ENCODE results near the gene G0S2. TPM values are rescaled to one million over a fixed set of nuclear protein-coding genes. Genes with fewer than 3 reads are reported as not detected.

The G0S2 gene
- total and polyA plus RNA-seq, 9 of the 15 experiments (the other 6 are each of a cell fraction or from before 2014, with no cell fraction given), result 0.18 to 65.6 (median 11.4) TPM

DNA sequence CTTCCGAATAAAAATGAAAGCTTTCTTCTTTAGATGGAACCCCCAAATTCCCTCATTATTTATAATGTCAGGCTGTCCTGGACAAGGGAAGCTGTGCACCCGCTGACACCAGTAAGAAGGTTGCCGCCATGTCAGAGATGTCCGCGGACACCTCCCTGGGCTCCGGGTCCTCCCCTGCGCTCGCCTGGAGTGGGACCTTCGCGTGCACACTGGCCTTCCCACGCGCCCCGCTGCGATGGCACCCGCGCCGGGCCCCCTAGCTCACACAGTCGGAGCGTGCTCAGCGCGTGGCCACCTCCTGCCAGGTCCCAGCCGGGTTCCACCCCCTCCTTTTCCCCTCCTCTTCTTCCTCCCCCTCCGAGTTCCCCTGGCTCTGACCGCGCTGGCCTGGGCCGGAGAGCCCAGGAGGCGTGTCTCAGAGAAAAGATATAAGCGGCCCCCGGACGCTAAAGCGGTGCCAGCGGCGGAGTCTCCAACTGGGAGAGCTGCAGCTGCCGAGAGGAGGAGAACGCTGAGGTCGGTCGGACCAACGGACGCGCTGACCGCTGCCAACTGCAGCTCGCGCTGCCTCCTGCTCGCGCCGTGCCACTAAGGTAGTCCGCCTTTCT is at the start of gene G0S2 (continued):
- peak; percentile 88 for TF ChIP-seq ZNF431 (CRISPR knock-in tag; IDR thresholded peaks at IDR 0.05)
- TF ChIP-seq, protein P1, sequence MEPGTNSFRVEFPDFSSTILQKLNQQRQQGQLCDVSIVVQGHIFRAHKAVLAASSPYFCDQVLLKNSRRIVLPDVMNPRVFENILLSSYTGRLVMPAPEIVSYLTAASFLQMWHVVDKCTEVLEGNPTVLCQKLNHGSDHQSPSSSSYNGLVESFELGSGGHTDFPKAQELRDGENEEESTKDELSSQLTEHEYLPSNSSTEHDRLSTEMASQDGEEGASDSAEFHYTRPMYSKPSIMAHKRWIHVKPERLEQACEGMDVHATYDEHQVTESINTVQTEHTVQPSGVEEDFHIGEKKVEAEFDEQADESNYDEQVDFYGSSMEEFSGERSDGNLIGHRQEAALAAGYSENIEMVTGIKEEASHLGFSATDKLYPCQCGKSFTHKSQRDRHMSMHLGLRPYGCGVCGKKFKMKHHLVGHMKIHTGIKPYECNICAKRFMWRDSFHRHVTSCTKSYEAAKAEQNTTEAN (CRISPR knock-in tag; IDR thresholded peaks at IDR 0.05), result no peak
- TF ChIP-seq NR1H2 (CRISPR knock-in tag; IDR thresholded peaks at IDR 0.05), result no peak
- 0 out of 2 replicates have a peak, but pooled peaks have one; percentile 13 for TF ChIP-seq ZNF24 (IDR thresholded peaks at IDR 0.05)
- TF ChIP-seq KLF10 (CRISPR knock-in tag; IDR thresholded peaks at IDR 0.05), result no peak
- TF ChIP-seq ETV1 (tag; conservative IDR thresholded peaks at IDR 0.05; ENCODE audit: low read depth), result peak; percentile 82
- TF ChIP-seq RNF2 (IDR thresholded peaks at IDR 0.05), result peak; percentile 81; the same call in 1 of the 2 replicates
- TF ChIP-seq POLR2B (IDR thresholded peaks at IDR 0.05; ENCODE audit: low read depth, partially characterized antibody), result peak; percentile 81
- TF ChIP-seq ZZZ3 (IDR thresholded peaks at IDR 0.05), result no peak
- no peak for TF ChIP-seq ZNF644 (tag; IDR thresholded peaks at IDR 0.05; ENCODE audit: low read depth)
- TF ChIP-seq ZNF699 (CRISPR knock-in tag; IDR thresholded peaks at IDR 0.05; ENCODE audit: insufficient replicate concordance), result no peak
- TF ChIP-seq, protein P2, sequence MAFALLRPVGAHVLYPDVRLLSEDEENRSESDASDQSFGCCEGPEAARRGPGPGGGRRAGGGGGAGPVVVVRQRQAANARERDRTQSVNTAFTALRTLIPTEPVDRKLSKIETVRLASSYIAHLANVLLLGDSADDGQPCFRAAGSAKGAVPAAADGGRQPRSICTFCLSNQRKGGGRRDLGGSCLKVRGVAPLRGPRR (CRISPR knock-in tag; IDR thresholded peaks at IDR 0.05), result no peak
- TF ChIP-seq, protein P3, sequence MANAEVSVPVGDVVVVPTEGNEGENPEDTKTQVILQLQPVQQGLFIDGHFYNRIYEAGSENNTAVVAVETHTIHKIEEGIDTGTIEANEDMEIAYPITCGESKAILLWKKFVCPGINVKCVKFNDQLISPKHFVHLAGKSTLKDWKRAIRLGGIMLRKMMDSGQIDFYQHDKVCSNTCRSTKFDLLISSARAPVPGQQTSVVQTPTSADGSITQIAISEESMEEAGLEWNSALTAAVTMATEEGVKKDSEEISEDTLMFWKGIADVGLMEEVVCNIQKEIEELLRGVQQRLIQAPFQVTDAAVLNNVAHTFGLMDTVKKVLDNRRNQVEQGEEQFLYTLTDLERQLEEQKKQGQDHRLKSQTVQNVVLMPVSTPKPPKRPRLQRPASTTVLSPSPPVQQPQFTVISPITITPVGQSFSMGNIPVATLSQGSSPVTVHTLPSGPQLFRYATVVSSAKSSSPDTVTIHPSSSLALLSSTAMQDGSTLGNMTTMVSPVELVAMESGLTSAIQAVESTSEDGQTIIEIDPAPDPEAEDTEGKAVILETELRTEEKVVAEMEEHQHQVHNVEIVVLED (CRISPR knock-in tag; IDR thresholded peaks at IDR 0.05), result 0 out of 2 replicates have a peak, but pooled peaks have one; percentile 5
- peak; percentile 95 for TF ChIP-seq MYC (IDR thresholded peaks at IDR 0.05; ENCODE audit: low read depth, low read length)
- no peak for TF ChIP-seq MYC (CRISPR knock-in tag; IDR thresholded peaks at IDR 0.05; ENCODE audit: borderline replicate concordance, low read depth)
- TF ChIP-seq CBX2 (IDR thresholded peaks at IDR 0.05; ENCODE audit: insufficient read depth, low read length, poor library complexity, severe bottlenecking), result no peak
- no peak for TF ChIP-seq MIER1 (IDR thresholded peaks at IDR 0.05; ENCODE audit: low read depth)
- TF ChIP-seq EGR1 (conservative IDR thresholded peaks at IDR 0.05), result peak; percentile 35; the same call in 1 of the 2 replicates
- TF ChIP-seq BCL6 (CRISPR knock-in tag; IDR thresholded peaks at IDR 0.05), result no peak
- TF ChIP-seq SP2 (IDR thresholded peaks at IDR 0.05; ENCODE audit: extremely low read depth, low read depth, low read length, poor library complexity, severe bottlenecking), result no peak
- no peak for TF ChIP-seq CREB1 (IDR thresholded peaks at IDR 0.05)
- TF ChIP-seq CREB1 (CRISPR knock-in tag; IDR thresholded peaks at IDR 0.05), result peak; percentile 63
- TF ChIP-seq, protein P4, sequence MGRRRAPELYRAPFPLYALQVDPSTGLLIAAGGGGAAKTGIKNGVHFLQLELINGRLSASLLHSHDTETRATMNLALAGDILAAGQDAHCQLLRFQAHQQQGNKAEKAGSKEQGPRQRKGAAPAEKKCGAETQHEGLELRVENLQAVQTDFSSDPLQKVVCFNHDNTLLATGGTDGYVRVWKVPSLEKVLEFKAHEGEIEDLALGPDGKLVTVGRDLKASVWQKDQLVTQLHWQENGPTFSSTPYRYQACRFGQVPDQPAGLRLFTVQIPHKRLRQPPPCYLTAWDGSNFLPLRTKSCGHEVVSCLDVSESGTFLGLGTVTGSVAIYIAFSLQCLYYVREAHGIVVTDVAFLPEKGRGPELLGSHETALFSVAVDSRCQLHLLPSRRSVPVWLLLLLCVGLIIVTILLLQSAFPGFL (CRISPR knock-in tag; IDR thresholded peaks at IDR 0.05), result no peak

All from K562 (cell line).